Neural cell (in vitro differentiated cells): Measurements from ENCODE around the gene GALNT10. TPM values are rescaled to one million over a fixed set of nuclear protein-coding genes. Genes with fewer than 3 reads are reported as not detected.

ENCODE experiments used
- H2AFZ ChIP-seq: fragments of 200-600, 300-800 bp; sonication (generic), shearing (Covaris generic); 2 replicates; pipeline ENCODE4 v1.6.0; 2014; ENCODE audit warnings: low read depth, mild to moderate bottlenecking, antibody characterized with exemption, low read length, moderate library complexity
- H3F3A ChIP-seq: fragments of 200-600 bp; shearing (Covaris generic); 2 replicates; pipeline ENCODE4 v1.6.1; 2016; ENCODE audit warnings: mild to moderate bottlenecking, moderate library complexity, mixed read lengths, antibody characterized with exemption, low read length; ENCODE audit not compliant: insufficient read depth, poor library complexity, severe bottlenecking
- H3K27ac ChIP-seq: fragments of 200-600, 300-800 bp; sonication (generic), shearing (Covaris generic); 2 replicates; pipeline ENCODE4 v1.5.1; 2014; ENCODE audit warnings: mild to moderate bottlenecking, low read length, moderate library complexity
- H3K27me3 ChIP-seq: fragments of 300-800, 200-600 bp; sonication (generic), shearing (Covaris generic); 2 replicates; pipeline ENCODE4 v1.6.0; 2014; ENCODE audit warnings: mild to moderate bottlenecking, low read depth, low read length, moderate library complexity; ENCODE audit not compliant: insufficient read depth
- H3K36me3 ChIP-seq: fragments of 300-800, 200-600 bp; sonication (generic), shearing (Covaris generic); 2 replicates; pipeline ENCODE4 v1.5.1; 2014; ENCODE audit warnings: mild to moderate bottlenecking, antibody characterized with exemption, low read length, moderate library complexity; ENCODE audit not compliant: insufficient read depth
- H3K4me2 ChIP-seq: fragments of 300-800, 200-600 bp; sonication (generic), shearing (Covaris generic); 2 replicates; pipeline ENCODE4 v1.6.0; 2014; ENCODE audit warnings: mild to moderate bottlenecking, low read length
- H3K4me3 ChIP-seq: fragments of 300-800, 200-600 bp; sonication (generic), shearing (Covaris generic); 2 replicates; pipeline ENCODE4 v1.5.1; 2014; ENCODE audit warnings: mild to moderate bottlenecking, low read length, moderate library complexity
- H3K79me2 ChIP-seq: fragments of 200-600 bp; shearing (Covaris generic); replicated peaks from 2 replicates; pipeline ENCODE4 v1.6.0; 2014; ENCODE audit warnings: mild to moderate bottlenecking, low read length, moderate library complexity; ENCODE audit not compliant: insufficient read depth
- H3K9ac ChIP-seq: fragments of 300-800, 200-600 bp; sonication (generic), shearing (Covaris generic); 2 replicates; pipeline ENCODE4 v1.6.1; 2016; ENCODE audit warnings: mild to moderate bottlenecking, low read length, mixed read lengths
- H3K9me2 ChIP-seq: fragments of 200-600 bp; shearing (Covaris generic); 2 replicates; pipeline ENCODE4 v1.6.1; 2016; ENCODE audit warnings: mild to moderate bottlenecking, low read length, mixed read lengths; ENCODE audit not compliant: insufficient read depth
- H3K9me3 ChIP-seq: fragments of 200-600, 300-800 bp; sonication (generic), shearing (Covaris generic); 2 replicates; pipeline ENCODE4 v1.6.1; 2016; ENCODE audit warnings: mild to moderate bottlenecking, mixed run types, low read length, moderate library complexity, mixed read lengths
- H4K20me1 ChIP-seq: fragments of 200-600 bp; shearing (Covaris generic); 2 replicates; pipeline ENCODE4 v1.6.1; 2016; ENCODE audit warnings: mild to moderate bottlenecking, mixed run types; ENCODE audit not compliant: insufficient read depth
- CTCF ChIP-seq: fragments of 450-650 bp; IDR thresholded peaks from 2 replicates; pipeline ENCODE4 v1.5.1; 2014; ENCODE audit warnings: antibody characterized with exemption, mild to moderate bottlenecking, moderate library complexity; ENCODE audit not compliant: poor library complexity, severe bottlenecking
- EP300 ChIP-seq: fragments of 450-650 bp; conservative IDR thresholded peaks from 2 replicates; pipeline ENCODE4 v1.6.1; 2014; ENCODE audit warnings: antibody characterized with exemption, mild to moderate bottlenecking, moderate library complexity; ENCODE audit not compliant: poor library complexity, severe bottlenecking
- EZH2 ChIP-seq: fragments of 200-600, 300-800 bp; shearing (Covaris generic), sonication (generic); IDR thresholded peaks from 2 replicates; pipeline ENCODE4 v1.6.1; 2014; ENCODE audit warnings: antibody characterized with exemption, low read length, borderline replicate concordance, mild to moderate bottlenecking; ENCODE audit not compliant: insufficient read depth, poor library complexity, severe bottlenecking
- MXI1 ChIP-seq: fragments of 450-650 bp; conservative IDR thresholded peaks from 2 replicates; pipeline ENCODE4 v1.6.1; 2014; ENCODE audit warnings: antibody characterized with exemption, mild to moderate bottlenecking; ENCODE audit not compliant: poor library complexity, severe bottlenecking
- POLR2AphosphoS5 ChIP-seq: IDR thresholded peaks from 2 replicates; pipeline ENCODE4 v1.6.1; 2012
- RAD21 ChIP-seq: fragments of 450-650 bp; conservative IDR thresholded peaks from 2 replicates; pipeline ENCODE4 v1.6.1; 2014; ENCODE audit warnings: antibody characterized with exemption, mild to moderate bottlenecking, moderate library complexity
- SMC3 ChIP-seq: fragments of 450-650 bp; conservative IDR thresholded peaks from 2 replicates; pipeline ENCODE4 v1.6.1; 2014; ENCODE audit warnings: antibody characterized with exemption, mild to moderate bottlenecking, moderate library complexity; ENCODE audit not compliant: poor library complexity
- TAF1 ChIP-seq: IDR thresholded peaks from 2 replicates; pipeline ENCODE4 v1.6.1; 2012; ENCODE audit warnings: low read depth
- polyA plus RNA-seq: library from polyadenylated mRNA; depleted of rRNA; stranded (reverse); fragments of >200 nt; gene quantifications from 2 replicates; pipeline ENCODE4 v1.2.3, GENCODE V29; 2014
- TF ChIP-seq, protein P1 (sequence below): IDR thresholded peaks from 2 replicates; pipeline ENCODE4 v1.6.1; 2012; ENCODE audit warnings: borderline replicate concordance

Gene GALNT10
- polyA plus RNA-seq, 1 donor from 2014 or later: 3.1 TPM

- Histone ChIP-seq H3K9me2 (no peaks in the 10 kb centered on the region), H3K4me3 (no peak overlapping the region), H3K79me2 (no peaks in the 10 kb centered on the region), H3K9me3 (no peaks in the 10 kb centered on the region), H3K4me2 (no peak overlapping the region), H3K9ac (no peak overlapping the region), H4K20me1 (no peaks in the 10 kb centered on the region), H3K36me3 (peaks cover 3% of the 10 kb centered on the region), H3F3A (no peaks in the 10 kb centered on the region), H3K27ac (no peak overlapping the region), H3K27me3 (no peaks in the 10 kb centered on the region), H2AFZ (no peak overlapping the region)
- TF ChIP-seq EP300: no peak
- TF ChIP-seq POLR2AphosphoS5: no peak
- TF ChIP-seq TAF1: no peak
- TF ChIP-seq, protein P1, sequence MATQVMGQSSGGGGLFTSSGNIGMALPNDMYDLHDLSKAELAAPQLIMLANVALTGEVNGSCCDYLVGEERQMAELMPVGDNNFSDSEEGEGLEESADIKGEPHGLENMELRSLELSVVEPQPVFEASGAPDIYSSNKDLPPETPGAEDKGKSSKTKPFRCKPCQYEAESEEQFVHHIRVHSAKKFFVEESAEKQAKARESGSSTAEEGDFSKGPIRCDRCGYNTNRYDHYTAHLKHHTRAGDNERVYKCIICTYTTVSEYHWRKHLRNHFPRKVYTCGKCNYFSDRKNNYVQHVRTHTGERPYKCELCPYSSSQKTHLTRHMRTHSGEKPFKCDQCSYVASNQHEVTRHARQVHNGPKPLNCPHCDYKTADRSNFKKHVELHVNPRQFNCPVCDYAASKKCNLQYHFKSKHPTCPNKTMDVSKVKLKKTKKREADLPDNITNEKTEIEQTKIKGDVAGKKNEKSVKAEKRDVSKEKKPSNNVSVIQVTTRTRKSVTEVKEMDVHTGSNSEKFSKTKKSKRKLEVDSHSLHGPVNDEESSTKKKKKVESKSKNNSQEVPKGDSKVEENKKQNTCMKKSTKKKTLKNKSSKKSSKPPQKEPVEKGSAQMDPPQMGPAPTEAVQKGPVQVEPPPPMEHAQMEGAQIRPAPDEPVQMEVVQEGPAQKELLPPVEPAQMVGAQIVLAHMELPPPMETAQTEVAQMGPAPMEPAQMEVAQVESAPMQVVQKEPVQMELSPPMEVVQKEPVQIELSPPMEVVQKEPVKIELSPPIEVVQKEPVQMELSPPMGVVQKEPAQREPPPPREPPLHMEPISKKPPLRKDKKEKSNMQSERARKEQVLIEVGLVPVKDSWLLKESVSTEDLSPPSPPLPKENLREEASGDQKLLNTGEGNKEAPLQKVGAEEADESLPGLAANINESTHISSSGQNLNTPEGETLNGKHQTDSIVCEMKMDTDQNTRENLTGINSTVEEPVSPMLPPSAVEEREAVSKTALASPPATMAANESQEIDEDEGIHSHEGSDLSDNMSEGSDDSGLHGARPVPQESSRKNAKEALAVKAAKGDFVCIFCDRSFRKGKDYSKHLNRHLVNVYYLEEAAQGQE: no peak
Observed at GRCh38 chr5:154411338-154411737, 220.8 kb downstream of the GALNT10 start.

GRCh38 chr5:154412316-154412715, 221.8 kb downstream of the GALNT10 start:
- Histone ChIP-seq H4K20me1 (no peaks in the 10 kb centered on the region), H3K27me3 (no peaks in the 10 kb centered on the region), H3K36me3 (peaks cover 3% of the 10 kb centered on the region), H3K9me2 (no peaks in the 10 kb centered on the region), H3K9me3 (no peaks in the 10 kb centered on the region), H3K9ac (no peak overlapping the region), H3F3A (no peaks in the 10 kb centered on the region), H3K79me2 (no peaks in the 10 kb centered on the region), H2AFZ (no peak overlapping the region), H3K4me3 (no peak overlapping the region), H3K4me2 (no peak overlapping the region), H3K27ac (no peak overlapping the region)
- TF ChIP-seq, protein P1: no peak
- no peak for TF ChIP-seq TAF1
- no peak for TF ChIP-seq EZH2
- no peak for TF ChIP-seq SMC3
- no peak for TF ChIP-seq MXI1

DNA sequence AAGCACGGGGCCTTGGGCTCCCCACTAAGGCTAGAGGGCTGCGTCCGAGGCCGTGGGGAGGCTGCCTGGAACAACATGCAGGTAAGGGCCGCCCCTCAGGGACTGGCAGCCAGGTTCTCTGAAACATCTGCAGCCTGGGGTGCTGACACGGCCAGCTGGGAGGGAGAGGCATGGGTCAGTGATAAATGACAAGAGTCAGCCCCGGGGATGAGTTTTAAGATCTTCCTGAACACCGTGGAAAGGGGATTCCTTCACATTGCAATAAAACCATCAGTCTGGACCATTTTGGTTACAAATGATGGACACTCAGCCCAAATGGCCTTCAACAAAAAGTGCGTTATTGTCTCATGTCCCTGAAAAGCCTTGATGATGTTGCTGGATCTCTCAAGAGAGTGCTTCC, 222.4 kb downstream of the GALNT10 start:
- Histone ChIP-seq H3K9me3 (no peaks in the 10 kb centered on the region), H3K79me2 (no peaks in the 10 kb centered on the region), H3K36me3 (peaks cover 3% of the 10 kb centered on the region), H3K9ac (no peak overlapping the region), H3K27me3 (no peaks in the 10 kb centered on the region), H4K20me1 (no peaks in the 10 kb centered on the region), H3K4me2 (no peak overlapping the region), H3K4me3 (no peak overlapping the region), H3F3A (no peaks in the 10 kb centered on the region), H3K9me2 (no peaks in the 10 kb centered on the region), H2AFZ (no peak overlapping the region), H3K27ac (no peak overlapping the region)
- TF ChIP-seq TAF1 (no peak), RAD21 (no peak), EP300 (no peak), POLR2AphosphoS5 (no peak), CTCF (no peak), MXI1 (no peak), SMC3 (no peak)
